NCI-H345 treated with DMSO at 0.1 percent for 48 hours (cell line): ENCODE results near the gene PBX4.
"Not testable (repeated sequence)": the region's sequence is repeated elsewhere in the genome, so short reads cannot be mapped to it uniquely, and the experiment has no call there.

Source experiments
- DNase-seq: peaks from one replicate; lab custom pipeline; 2025; ENCODE audit not compliant: unreplicated experiment; lab: John Stamatoyannopoulos, UW

The PBX4 gene, protein sequence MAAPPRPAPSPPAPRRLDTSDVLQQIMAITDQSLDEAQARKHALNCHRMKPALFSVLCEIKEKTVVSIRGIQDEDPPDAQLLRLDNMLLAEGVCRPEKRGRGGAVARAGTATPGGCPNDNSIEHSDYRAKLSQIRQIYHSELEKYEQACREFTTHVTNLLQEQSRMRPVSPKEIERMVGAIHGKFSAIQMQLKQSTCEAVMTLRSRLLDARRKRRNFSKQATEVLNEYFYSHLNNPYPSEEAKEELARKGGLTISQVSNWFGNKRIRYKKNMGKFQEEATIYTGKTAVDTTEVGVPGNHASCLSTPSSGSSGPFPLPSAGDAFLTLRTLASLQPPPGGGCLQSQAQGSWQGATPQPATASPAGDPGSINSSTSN

GRCh38 chr19:19618219-19619051 is at the start of gene PBX4:
TSS of gene PBX4 (minus strand) at chr19:19618687. CDS start at chr19:19618629, 58 bp downstream.
- DNase-seq = peak; percentile 89

- not testable (repeated sequence) for DNase-seq
These were observed 47.0 kb upstream of the PBX4 start for GRCh38 chr19:19665420-19665948.

DNA sequence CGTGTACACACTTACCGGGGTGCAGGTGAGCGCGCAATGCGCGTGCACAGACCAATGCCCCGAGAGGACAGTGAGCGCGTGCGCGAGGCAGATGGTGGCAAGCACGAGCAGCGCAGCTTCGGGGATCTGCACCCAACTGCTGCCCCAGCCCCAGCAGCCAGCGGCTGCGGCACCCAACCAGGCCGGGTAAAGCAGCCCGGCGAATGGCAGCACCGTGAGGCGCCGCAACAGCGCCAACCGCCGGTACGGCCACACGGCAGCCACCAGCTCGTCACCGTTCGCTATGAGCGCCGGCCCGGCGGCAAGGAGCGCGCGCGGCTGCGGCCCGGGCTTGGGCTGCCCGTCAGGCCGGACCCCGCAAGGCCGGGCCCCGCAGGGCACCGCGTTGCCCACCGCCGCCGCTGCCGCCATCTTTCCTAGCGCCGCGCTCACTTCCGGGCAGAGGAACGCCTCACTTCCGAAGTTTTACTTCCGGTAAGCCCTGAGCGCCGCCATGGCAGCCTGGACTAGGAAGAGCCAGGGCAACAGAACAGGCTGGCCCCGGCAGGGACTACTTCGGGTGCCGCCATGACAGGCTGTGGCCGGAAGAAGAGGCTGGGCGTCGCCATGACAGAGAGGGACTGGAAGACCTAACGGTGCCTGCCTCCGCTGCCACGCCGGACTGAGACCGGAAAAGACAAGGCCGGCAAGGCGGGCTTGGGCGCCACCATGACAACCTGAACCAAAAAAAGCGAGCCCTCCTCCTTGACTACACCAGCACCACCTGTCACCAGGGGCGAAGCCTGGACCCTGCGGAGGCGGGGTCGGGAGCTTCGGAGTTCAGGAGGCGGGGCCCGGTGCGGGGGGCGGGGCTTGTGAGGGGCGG is 45.0 kb upstream of the PBX4 start, which contains the start of gene ATP13A1:
TSS of gene ATP13A1 (minus strand) at position 421 of the 865 bp plus-strand sequence. CDS start at position 411, 10 bp downstream.
- DNase-seq = peak; percentile 83

DNA sequence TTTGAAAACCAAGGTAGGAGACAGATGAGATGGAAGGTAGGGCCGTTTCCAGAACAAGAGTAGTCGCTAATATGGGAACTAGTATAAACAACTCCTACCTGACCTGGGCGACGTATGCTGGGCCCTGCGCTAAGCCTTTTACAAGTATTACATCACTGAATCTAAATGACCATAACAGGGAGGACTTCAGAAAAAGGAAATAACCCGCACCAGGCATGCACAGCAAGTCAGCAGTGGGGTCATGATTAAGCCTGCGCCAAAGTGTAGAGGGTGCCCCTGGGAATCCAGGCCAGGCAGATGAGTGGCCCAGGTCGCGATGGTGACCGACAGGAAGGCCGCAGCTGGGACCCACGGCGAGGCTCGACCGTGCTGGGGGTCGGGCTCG is 44.4 kb upstream of the PBX4 start:
- DNase-seq = no peak

DNA sequence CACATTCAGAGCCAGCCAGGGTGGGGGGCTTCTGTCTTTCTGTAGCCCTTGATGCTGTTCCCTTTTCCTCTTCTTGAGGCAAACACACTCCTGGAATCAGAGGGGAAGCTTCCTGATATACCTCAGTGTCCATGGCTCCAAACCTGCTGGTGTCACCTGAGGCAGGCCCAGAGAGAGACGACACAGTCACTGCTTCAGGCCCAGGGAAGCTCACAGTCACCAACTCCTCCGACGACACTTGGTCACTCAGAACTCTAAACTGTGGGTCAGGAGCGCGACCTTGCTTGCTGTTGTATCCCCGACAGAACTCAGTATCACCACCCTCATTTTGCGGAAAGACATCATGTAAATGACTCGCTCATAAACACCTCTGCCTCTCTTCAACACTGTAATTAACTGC is 43.9 kb upstream of the PBX4 start:
- DNase-seq = no peak

DNA sequence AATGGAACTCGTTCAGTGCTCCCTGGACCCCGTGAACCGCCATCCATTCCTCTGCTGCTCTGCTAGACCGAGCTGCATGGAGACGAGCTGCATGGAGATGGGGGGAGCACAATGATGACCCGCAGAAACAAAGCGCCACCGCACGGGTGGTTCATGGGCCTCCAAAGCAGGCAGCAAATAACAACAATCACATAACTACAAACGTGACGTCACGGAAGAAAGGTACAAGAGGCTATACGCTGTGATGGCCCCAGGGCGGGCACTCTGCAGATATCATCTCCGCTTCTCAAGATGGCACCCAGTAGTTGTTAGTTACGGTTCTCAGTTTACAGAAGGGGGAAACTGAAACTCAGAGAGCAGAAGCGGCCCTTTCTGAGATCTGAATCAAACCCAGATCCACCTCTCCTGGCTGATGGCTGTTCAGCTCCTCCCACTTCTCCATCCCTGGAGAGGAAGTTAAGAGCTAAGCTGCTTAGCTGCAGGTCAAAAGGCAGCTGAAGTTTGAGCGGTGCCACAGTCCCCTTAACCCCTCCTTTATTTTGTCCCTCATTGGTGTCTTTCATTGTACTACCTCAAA is 43.3 kb upstream of the PBX4 start:
- DNase-seq = no peak

DNA sequence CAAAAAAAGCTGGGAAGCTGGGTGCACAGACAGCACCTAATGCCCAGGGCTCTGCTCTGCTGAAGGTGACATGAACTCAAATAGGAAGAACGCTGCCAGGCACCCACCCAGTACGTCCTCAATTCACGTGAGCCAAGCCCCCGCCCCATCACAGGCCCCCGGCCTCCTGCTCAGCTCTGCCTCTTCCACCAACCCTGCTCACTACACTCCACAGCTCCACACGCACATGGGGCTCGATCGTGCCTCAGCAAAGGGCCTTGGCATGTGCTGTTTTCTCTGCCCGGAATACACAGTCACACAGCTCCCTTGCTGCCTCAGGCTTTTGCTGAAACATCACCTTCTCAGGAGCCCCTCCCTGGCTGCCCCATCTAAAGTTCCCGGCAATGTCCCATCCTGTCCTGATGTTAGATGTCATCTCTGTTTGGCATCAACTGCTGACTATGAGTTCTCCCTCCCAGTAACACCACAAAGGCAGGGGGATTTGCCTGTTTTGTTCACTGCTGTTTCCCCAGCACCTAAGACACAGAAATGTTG is 42.7 kb upstream of the PBX4 start:
- no peak for DNase-seq

DNA sequence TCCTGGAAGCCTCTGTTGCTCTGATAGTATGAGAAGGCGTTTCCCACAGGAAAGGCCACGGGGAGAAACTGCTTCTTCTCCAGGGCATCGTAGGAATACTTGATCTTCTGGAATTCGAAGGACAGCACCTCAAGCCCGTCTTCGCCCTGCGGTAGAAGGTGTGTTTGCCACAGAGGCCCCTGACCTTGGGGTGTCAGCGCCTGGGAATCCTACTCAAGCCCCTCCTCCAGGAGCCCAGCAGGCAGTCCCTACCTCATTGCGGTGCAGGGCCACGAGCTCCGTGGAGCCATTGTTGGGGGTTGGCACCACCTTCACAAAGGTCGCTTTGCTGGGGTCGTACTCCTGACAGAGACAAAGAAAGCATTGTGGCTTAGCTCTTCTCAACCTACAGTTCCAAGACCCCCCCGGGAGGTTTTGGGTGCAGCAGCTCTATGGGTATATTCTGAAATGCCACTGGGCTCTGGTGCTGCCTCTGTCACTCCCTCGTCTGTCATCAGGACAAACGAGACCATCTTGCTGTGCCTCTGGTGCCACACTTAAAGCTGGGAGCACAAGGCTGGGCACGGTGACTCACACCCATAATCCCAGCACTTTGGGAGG is 41.3 kb upstream of the PBX4 start:
- no peak for DNase-seq

GRCh38 chr19:19657397-19657783 is 38.9 kb upstream of the PBX4 start:
- no peak for DNase-seq

DNA sequence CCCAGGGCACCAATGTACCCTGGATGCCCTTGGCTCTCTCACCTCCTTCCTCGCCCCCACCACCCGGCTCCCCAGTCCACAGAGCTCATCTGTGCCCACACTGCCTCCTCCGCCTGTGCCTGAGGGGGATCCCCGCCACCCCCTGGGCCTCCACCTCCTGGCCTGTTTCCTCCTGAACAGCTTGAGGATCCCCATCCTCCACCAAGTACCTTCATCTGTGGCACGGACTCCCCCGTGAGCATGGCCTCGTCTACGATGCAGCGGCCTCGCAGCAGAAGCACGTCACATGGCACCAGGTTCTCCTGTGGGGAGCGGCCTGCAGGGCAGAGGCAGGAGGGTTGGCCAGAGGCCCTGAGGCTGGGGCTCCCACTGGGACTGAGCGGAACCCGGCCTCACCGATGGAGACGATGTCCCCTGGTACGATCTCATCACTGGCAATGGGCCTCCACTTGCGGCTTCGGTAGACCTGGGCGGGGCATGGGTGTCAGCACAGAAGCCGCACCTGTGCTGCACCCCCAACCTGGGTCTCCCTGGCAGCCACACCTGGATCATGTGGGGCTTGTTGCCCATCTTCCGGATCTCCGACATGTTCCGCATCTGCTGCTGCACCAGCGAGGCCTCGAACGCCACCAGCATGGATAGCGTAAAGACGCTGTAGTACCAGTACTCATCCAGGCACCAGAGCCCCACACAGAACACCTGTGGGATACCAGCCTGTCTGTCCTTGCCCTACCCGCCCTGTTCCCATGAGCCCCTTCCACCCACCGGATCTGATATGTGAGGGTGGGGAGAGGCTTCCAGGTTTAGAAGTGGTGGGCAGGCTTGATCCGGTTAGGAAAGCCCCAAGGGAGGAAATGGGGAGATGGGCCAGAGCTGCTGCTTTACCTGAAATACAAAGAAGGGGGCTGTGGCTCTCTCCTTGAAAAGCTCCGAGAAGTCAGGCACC is 38.2 kb upstream of the PBX4 start:
- no peak for DNase-seq

DNA sequence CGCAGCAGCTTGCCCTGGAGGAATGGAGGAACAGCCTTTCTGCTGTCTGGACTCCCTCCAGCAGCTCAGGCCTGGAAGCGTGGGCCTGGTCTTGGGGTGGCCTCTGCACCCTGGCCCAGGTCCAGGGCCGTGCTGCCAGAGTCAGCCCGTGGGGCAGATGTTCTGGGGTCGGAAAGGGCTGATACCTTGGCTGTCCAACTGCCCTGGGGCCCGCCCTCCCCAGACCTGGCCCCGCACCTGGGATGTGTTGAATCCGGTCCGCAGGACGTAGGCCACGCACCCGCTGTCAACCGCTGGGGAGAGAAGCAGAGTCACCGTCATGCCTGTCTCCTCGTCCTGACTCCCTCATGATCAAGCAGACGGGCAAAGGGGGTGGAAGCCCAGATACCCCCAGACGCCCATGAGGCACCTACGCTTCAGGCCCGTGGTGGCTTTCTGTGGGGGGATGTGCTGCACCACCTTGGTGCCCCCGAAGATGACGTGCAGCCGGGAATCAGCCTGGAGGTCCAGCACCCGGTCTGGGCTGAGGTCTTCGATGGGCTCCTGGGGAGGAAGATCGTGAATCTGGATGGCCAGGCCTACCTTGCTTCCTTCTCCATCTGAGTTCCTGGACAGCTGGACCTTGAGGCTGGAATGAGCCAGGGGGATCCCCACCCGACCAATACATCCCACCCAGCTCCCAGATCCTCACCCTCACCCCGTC is 37.3 kb upstream of the PBX4 start:
- DNase-seq = no peak

GRCh38 chr19:19655051-19655594 is 36.6 kb upstream of the PBX4 start:
- DNase-seq = no peak

GRCh38 chr19:19654441-19654840 is 36.0 kb upstream of the PBX4 start:
- DNase-seq = no peak

GRCh38 chr19:19653597-19654147 is 35.2 kb upstream of the PBX4 start:
- no peak for DNase-seq

GRCh38 chr19:19652482-19653295 is 34.2 kb upstream of the PBX4 start:
- no peak for DNase-seq

- no peak for DNase-seq
These were observed 32.6 kb upstream of the PBX4 start for GRCh38 chr19:19651076-19651475.

DNA sequence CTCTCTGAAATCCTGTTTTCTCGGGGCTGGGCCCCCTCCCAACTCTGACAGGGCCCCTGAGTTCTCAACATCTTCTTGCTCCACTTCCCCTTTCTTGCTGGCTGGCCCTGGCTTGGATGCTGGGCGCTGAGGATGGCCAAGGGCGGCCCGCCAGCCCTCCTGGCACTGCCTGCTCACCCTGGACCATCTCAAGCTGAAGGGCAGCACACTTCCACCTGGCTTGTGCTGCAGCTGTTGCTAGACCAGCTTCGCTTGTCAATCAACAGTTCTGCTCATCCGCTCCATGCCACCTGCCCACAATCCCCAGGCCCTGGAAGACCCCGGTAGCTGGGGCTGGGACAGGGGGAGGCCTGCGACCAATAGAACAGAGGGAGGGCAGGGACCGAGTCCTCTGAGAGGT is 31.8 kb upstream of the PBX4 start:
- no peak for DNase-seq
